Measurements from ENCODE around the gene MAP2.

DNA sequence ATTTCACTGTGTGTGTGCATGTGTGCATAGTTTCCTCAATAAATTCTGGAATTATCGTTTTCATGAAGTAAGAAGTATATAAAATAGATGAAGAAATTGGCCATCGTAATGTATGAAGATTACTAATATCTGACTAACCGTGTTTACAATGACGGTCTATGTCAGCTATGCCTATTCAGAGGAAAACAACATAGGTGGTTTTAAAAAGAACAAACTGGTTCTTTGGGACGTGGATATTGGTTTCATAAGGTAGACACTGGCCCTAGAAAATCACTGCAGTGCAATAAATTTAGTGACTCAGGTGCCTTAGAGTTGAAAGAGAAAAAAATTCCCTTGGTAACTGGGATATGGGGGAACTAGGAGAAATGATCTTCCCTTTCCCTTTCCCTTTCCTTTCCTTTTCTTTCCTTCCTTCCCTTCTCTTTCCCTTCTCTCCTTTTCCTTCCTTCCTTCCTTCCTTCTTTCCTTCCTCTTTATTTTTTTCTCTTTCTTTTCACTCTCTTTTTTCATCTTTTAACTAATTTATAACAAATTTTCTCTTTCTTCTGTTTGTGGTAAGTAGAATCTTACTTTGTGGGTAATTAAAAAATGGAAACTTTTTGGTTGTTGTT lies 36.4 kb downstream of the MAP2 start:
- TF ChIP-seq, protein P1, sequence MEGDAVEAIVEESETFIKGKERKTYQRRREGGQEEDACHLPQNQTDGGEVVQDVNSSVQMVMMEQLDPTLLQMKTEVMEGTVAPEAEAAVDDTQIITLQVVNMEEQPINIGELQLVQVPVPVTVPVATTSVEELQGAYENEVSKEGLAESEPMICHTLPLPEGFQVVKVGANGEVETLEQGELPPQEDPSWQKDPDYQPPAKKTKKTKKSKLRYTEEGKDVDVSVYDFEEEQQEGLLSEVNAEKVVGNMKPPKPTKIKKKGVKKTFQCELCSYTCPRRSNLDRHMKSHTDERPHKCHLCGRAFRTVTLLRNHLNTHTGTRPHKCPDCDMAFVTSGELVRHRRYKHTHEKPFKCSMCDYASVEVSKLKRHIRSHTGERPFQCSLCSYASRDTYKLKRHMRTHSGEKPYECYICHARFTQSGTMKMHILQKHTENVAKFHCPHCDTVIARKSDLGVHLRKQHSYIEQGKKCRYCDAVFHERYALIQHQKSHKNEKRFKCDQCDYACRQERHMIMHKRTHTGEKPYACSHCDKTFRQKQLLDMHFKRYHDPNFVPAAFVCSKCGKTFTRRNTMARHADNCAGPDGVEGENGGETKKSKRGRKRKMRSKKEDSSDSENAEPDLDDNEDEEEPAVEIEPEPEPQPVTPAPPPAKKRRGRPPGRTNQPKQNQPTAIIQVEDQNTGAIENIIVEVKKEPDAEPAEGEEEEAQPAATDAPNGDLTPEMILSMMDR (conservative IDR thresholded peaks at IDR 0.05; ENCODE audit: low read length) = no peak
- no peak for TF ChIP-seq EZH2phosphoT487 (IDR thresholded peaks at IDR 0.05; ENCODE audit: borderline replicate concordance, low read depth, low read length)

Measured in OCI-LY7 (cell line).